Type B pancreatic cell (in vitro differentiated cells): ENCODE results near the gene METTL27. TPM values are rescaled to one million over a fixed set of nuclear protein-coding genes. Genes with fewer than 3 reads are reported as not detected.

ENCODE experiments used
- DNase-seq: peaks from one replicate; pipeline ENCODE4 v3.0.0; 2021; ENCODE audit warnings: mixed read lengths; ENCODE audit not compliant: unreplicated experiment; ENCODE audit errors: extremely low spot score
- H3K27ac Mint-ChIP-seq: 2 replicates; pipeline ENCODE4 v1.8.0; 2021; ENCODE audit warnings: mild to moderate bottlenecking, mixed read lengths
- H3K27me3 Mint-ChIP-seq: 2 replicates; pipeline ENCODE4 v1.8.0; 2021; ENCODE audit warnings: mixed read lengths
- H3K36me3 Mint-ChIP-seq: 2 replicates; pipeline ENCODE4 v1.8.0; 2021; ENCODE audit warnings: mixed read lengths
- H3K4me1 Mint-ChIP-seq: one replicate; pipeline ENCODE4 v1.8.0; 2021; ENCODE audit warnings: mixed read lengths; ENCODE audit not compliant: unreplicated experiment
- H3K4me3 Mint-ChIP-seq: 2 replicates; pipeline ENCODE4 v1.8.0; 2021; ENCODE audit warnings: mild to moderate bottlenecking, mixed read lengths
- H3K9me3 Mint-ChIP-seq: 2 replicates; pipeline ENCODE4 v1.8.0; 2021; ENCODE audit warnings: mixed read lengths
- CTCF ChIP-seq: fragments of 200-600 bp; sonication (generic); conservative IDR thresholded peaks from 2 replicates; pipeline ENCODE4 v1.5.0; 2021; ENCODE audit warnings: antibody characterized with exemption, mild to moderate bottlenecking
- total RNA-seq: library from RNA; stranded (reverse); gene quantifications from 2 replicates; pipeline ENCODE4 v1.2.1, GENCODE V29; 2021; ENCODE audit warnings: low replicate concordance

METTL27 gene
- total RNA-seq, 1 donor from 2014 or later, result 11.5 TPM

- DNase-seq, result peak; percentile 81
- Mint-ChIP-seq H3K36me3 (peaks cover 3% of the 10 kb centered on the region), H3K4me3 (peak overlapping the region; percentile 95), H3K27me3 (peaks cover 21% of the 10 kb centered on the region), H3K9me3 (no peaks in the 10 kb centered on the region), H3K27ac (peak overlapping the region; percentile 100), H3K4me1 (peaks cover 29% of the 10 kb centered on the region)
- TF ChIP-seq CTCF, result no peak
Observed at GRCh38 chr7:73831834-73832651, 10.3 kb downstream of the METTL27 start.

- no peak for DNase-seq
- Mint-ChIP-seq H3K27ac (peak overlapping the region; percentile 100), H3K27me3 (peaks cover 21% of the 10 kb centered on the region), H3K36me3 (peaks cover 3% of the 10 kb centered on the region), H3K4me1 (peaks cover 34% of the 10 kb centered on the region), H3K9me3 (no peaks in the 10 kb centered on the region), H3K4me3 (peak overlapping the region; percentile 95)
- TF ChIP-seq CTCF, result no peak
Observed at GRCh38 chr7:73831584-73831833, 10.8 kb downstream of the METTL27 start.

GRCh38 chr7:73830681-73831583 is 11.4 kb downstream of the METTL27 start, which contains the start of gene CLDN4:
Gene CLDN4 (plus strand): TSS chr7:73830996. CDS start chr7:73831202, 206 bp downstream.
- Mint-ChIP-seq H3K9me3 (no peaks in the 10 kb centered on the region), H3K36me3 (peaks cover 3% of the 10 kb centered on the region), H3K27ac (peak within 1 kb of the TSS; percentile 100), H3K27me3 (peaks cover 21% of the 10 kb centered on the region), H3K4me3 (peak within 1 kb of the TSS; percentile 95), H3K4me1 (peaks cover 36% of the 10 kb centered on the region)
- no peak for TF ChIP-seq CTCF
- peak; percentile 85 for DNase-seq

- H3K36me3 Mint-ChIP-seq, result peaks cover 3% of the 10 kb centered on the region
- H3K4me1 Mint-ChIP-seq, result peaks cover 36% of the 10 kb centered on the region
- peak overlapping the region; percentile 95 for H3K4me3 Mint-ChIP-seq
- H3K27me3 Mint-ChIP-seq, result peaks cover 21% of the 10 kb centered on the region
- H3K9me3 Mint-ChIP-seq, result no peaks in the 10 kb centered on the region
- H3K27ac Mint-ChIP-seq, result peak overlapping the region; percentile 100
- no peak for TF ChIP-seq CTCF
- DNase-seq, result no peak
Observed at GRCh38 chr7:73829921-73830680, 12.2 kb downstream of the METTL27 start.

- TF ChIP-seq CTCF, result no peak
- Mint-ChIP-seq H3K36me3 (peaks cover 3% of the 10 kb centered on the region), H3K4me3 (peak overlapping the region; percentile 95), H3K27me3 (peaks cover 21% of the 10 kb centered on the region), H3K9me3 (no peaks in the 10 kb centered on the region), H3K4me1 (peaks cover 36% of the 10 kb centered on the region), H3K27ac (peak overlapping the region; percentile 100)
- no peak for DNase-seq
Observed at GRCh38 chr7:73829505-73829904, 12.8 kb downstream of the METTL27 start.
